A549 (cell line): ENCODE measurements around the gene ZNF362. TPM values are rescaled to one million over a fixed set of nuclear protein-coding genes. Genes with fewer than 3 reads are reported as not detected.

Experiments
- ATAC-seq, 2 experiments: fragments of 200-7000 bp in 1 of 2; fragments of >200 bp in 1 of 2; cut with Nextera tagmentation in 1 of 2; cut with Tn5 transposase in 1 of 2; 3 replicates each; pipeline versions ENCODE4 v1.8.0 to v1.9.1; 2018 to 2020; ENCODE audit warnings: mild to moderate bottlenecking in 1 of 2, moderate library complexity in 1 of 2
- CTCF ChIA-PET: fragments of 300-600 bp; sonication (Branson Sonifier 250); formaldehyde crosslinking; extraction: SDS; loops from one replicate; lab custom pipeline; 2021; ENCODE audit warnings: antibody characterized with exemption, inconsistent platforms; lab: Yijun Ruan, JAX
- POLR2A ChIA-PET: fragments of 350-600 bp; formaldehyde crosslinking; extraction: SDS; loops from one replicate; lab custom pipeline; 2021; ENCODE audit warnings: antibody characterized with exemption, inconsistent platforms; lab: Yijun Ruan, JAX
- DNase-seq, 2 experiments: peaks; one replicate each; pipeline versions ENCODE4 v3.0.0 to v3.0.0-alpha.2; 2011 to 2016; ENCODE audit warnings: low read depth in 1 of 2, low spot score in 1 of 2
- FAIRE-seq: peaks from 2 replicates; lab custom pipeline; 2011; peaks lifted over from hg19 to GRCh38; lab: Jason Lieb, UNC
- H3K27ac ChIP-seq, 2 experiments: fragments of >200 bp; sonication (Bioruptor Twin); formaldehyde crosslinking; 3 replicates each; pipeline ENCODE4 v1.5.1; 2016 to 2017
- H3K4me1 ChIP-seq: fragments of >200 bp; sonication (Bioruptor Twin); formaldehyde crosslinking; 3 replicates; pipeline ENCODE4 v1.6.1; 2016
- H3K4me2 ChIP-seq: fragments of >200 bp; sonication (Bioruptor Twin); formaldehyde crosslinking; 3 replicates; pipeline ENCODE4 v1.6.1; 2016
- H3K4me3 ChIP-seq: fragments of >200 bp; sonication (Bioruptor Twin); formaldehyde crosslinking; 3 replicates; pipeline ENCODE4 v1.5.1; 2016
- H3K9me3 ChIP-seq: fragments of >200 bp; sonication (Bioruptor Twin); formaldehyde crosslinking; 3 replicates; pipeline ENCODE4 v1.6.1; 2016
- EHF ChIP-seq: fragments of 250-450 bp; sonication (Bioruptor Pico); IDR thresholded peaks from 2 replicates; pipeline ENCODE4 v1.5.0; 2020; ENCODE audit warnings: mild to moderate bottlenecking
- EHMT2 ChIP-seq: fragments of 200-600 bp; sonication (generic); IDR thresholded peaks from 2 replicates; pipeline ENCODE4 v1.6.1; 2016; ENCODE audit warnings: antibody characterized with exemption, low read depth, mild to moderate bottlenecking, moderate library complexity
- EP300 ChIP-seq, 2 experiments: fragments of >200 bp; sonication (Bioruptor Twin); formaldehyde crosslinking; IDR thresholded peaks; 2 replicates in 1 of 2; 3 replicates in 1 of 2; pipeline ENCODE4 v1.6.1; 2016 to 2017
- FOSL2 ChIP-seq, 2 experiments: fragments of 450-650 bp in 1 of 2; fragments of >200 bp in 1 of 2; sonication (Bioruptor Twin) in 1 of 2; formaldehyde crosslinking; IDR thresholded peaks; 2 replicates each; pipeline versions ENCODE4 v1.5.0 to v1.6.1; 2016 to 2020; ENCODE audit warnings: mild to moderate bottlenecking in 1 of 2, moderate library complexity in 1 of 2
- FOXS1 ChIP-seq: fragments of 250-450 bp; sonication (Bioruptor Pico); IDR thresholded peaks from 2 replicates; pipeline ENCODE4 v1.5.0; 2020; ENCODE audit warnings: mild to moderate bottlenecking, moderate library complexity
- HOXA7 ChIP-seq: fragments of 250-450 bp; sonication (Bioruptor Pico); IDR thresholded peaks from 2 replicates; pipeline ENCODE4 v1.5.0; 2020; ENCODE audit warnings: mild to moderate bottlenecking, moderate library complexity
- HOXB5 ChIP-seq: fragments of 250-450 bp; sonication (Bioruptor Pico); IDR thresholded peaks from 2 replicates; pipeline ENCODE4 v1.5.0; 2020; ENCODE audit warnings: mild to moderate bottlenecking, moderate library complexity
- JUN ChIP-seq, 2 experiments: fragments of >200 bp; sonication (Bioruptor Twin); formaldehyde crosslinking; IDR thresholded peaks; 2 replicates in 1 of 2; 3 replicates in 1 of 2; pipeline ENCODE4 v1.6.1; 2016 to 2017
- JUNB ChIP-seq: fragments of >200 bp; sonication (Bioruptor Twin); formaldehyde crosslinking; IDR thresholded peaks from 2 replicates; pipeline ENCODE4 v1.6.1; 2016
- KDM5A ChIP-seq: fragments of 200-600 bp; sonication (generic); IDR thresholded peaks from 2 replicates; pipeline ENCODE4 v1.6.1; 2016; ENCODE audit warnings: antibody characterized with exemption, mild to moderate bottlenecking
- MAFK ChIP-seq: fragments of 450-650 bp; IDR thresholded peaks from 2 replicates; pipeline ENCODE4 v1.6.1; 2014; ENCODE audit not compliant: partially characterized antibody
- NR3C1 ChIP-seq: fragments of >200 bp; sonication (Bioruptor Twin); formaldehyde crosslinking; IDR thresholded peaks from 3 replicates; pipeline ENCODE4 v1.6.1; 2017
- PHF8 ChIP-seq: fragments of 200-600 bp; sonication (generic); IDR thresholded peaks from 2 replicates; pipeline ENCODE4 v1.6.1; 2016; ENCODE audit warnings: low read depth, mild to moderate bottlenecking, antibody characterized with exemption, moderate library complexity, borderline replicate concordance
- POLR2A ChIP-seq: IDR thresholded peaks from 2 replicates; pipeline ENCODE4 v1.6.1; 2012; ENCODE audit warnings: mild to moderate bottlenecking, low read length
- POLR2AphosphoS2 ChIP-seq: conservative IDR thresholded peaks from 2 replicates; pipeline ENCODE4 v1.6.1; 2012; ENCODE audit warnings: low read length, improper control_type of control experiment, inconsistent platforms
- RCOR1 ChIP-seq: fragments of 150-350 bp; IDR thresholded peaks from 2 replicates; pipeline ENCODE4 v1.6.1; 2014; ENCODE audit warnings: antibody characterized with exemption, low read length, low read depth
- RFX5 ChIP-seq: fragments of 450-650 bp; IDR thresholded peaks from 2 replicates; pipeline ENCODE4 v1.7.1; 2014; ENCODE audit warnings: antibody characterized with exemption, mild to moderate bottlenecking, moderate library complexity
- RNF2 ChIP-seq: fragments of 200-600 bp; sonication (generic); IDR thresholded peaks from 2 replicates; pipeline ENCODE4 v1.6.1; 2016; ENCODE audit warnings: low read depth, mild to moderate bottlenecking, antibody characterized with exemption, moderate library complexity, borderline replicate concordance
- SMC3 ChIP-seq: fragments of >200 bp; sonication (Bioruptor Twin); formaldehyde crosslinking; IDR thresholded peaks from 3 replicates; pipeline ENCODE4 v1.6.1; 2018; ENCODE audit warnings: inconsistent platforms
- SREBF2 ChIP-seq: fragments of 450-650 bp; IDR thresholded peaks from 2 replicates; pipeline ENCODE4 v1.6.1; 2014; ENCODE audit warnings: mild to moderate bottlenecking, moderate library complexity
- ZNF302 ChIP-seq: fragments of 250-450 bp; sonication (Bioruptor Pico); IDR thresholded peaks from 2 replicates; pipeline ENCODE4 v1.9.0; 2021; ENCODE audit warnings: inconsistent platforms, mild to moderate bottlenecking, moderate library complexity
- ZSCAN20 ChIP-seq: fragments of 250-450 bp; sonication (Bioruptor Pico); IDR thresholded peaks from 2 replicates; pipeline ENCODE4 v1.8.0; 2022; ENCODE audit warnings: mild to moderate bottlenecking, moderate library complexity
- WGBS: methylation state at CpG from one replicate; pipeline ENCODE4 v1.1.6; 2017; ENCODE audit errors: missing lambda C conversion rate; 5-methylcytosine and 5-hydroxymethylcytosine counted together
- polyA plus RNA-seq, 4 experiments: library from polyadenylated mRNA; depleted of rRNA in 3 of 4; stranded (reverse); fragments of >200 nt; fragmentation: RNase III in 1 of 4; extraction: RNeasy Plus Mini Kit Qiagen cat#74134 plus additional on column Dnase treatment in 1 of 4; gene quantifications; 2 replicates in 3 of 4; 3 replicates in 1 of 4; pipeline ENCODE4 v1.2.3, GENCODE V29; 2011 to 2017
- TF ChIP-seq, protein P1 (sequence below): fragments of 250-450 bp; sonication (Bioruptor Pico); IDR thresholded peaks from 2 replicates; pipeline ENCODE4 v1.5.0; 2021; ENCODE audit warnings: mild to moderate bottlenecking, moderate library complexity, borderline replicate concordance
- TF ChIP-seq, protein P2 (sequence below): fragments of 450-650 bp; IDR thresholded peaks from 2 replicates; pipeline ENCODE4 v1.6.1; 2014; ENCODE audit warnings: antibody characterized with exemption
- TF ChIP-seq, protein P3 (sequence below): fragments of 250-450 bp; sonication (Bioruptor Pico); IDR thresholded peaks from 2 replicates; pipeline ENCODE4 v1.5.0; 2020; ENCODE audit warnings: low read depth, mild to moderate bottlenecking, moderate library complexity

The ZNF362 gene
- polyA plus RNA-seq, 2 of the 4 experiments (the other 2 are of a cell fraction), result 4.8 to 7.9 TPM

DNA sequence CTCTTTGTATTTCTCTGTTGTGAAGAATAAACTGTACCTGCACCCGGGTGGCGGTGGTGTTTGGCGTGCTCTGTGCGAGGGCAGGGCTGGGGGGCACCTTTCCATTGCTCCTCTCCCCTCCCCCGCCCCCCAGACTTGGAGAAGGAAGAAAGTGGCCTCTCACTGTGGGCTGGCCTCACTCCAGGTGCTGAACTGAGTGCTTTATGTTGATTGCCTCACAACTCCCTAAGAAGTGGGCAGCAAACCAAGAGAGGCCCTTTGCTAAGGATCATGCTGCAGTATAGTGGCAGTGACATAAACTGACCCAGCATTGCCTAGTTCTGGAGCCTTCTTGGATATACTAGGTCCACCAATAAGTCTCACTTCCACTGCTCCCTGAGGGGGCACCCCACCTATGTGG, 44.4 kb downstream of the ZNF362 start:
- WGBS, result 89% methylated on average over 4 of the region's 5 CpGs
- Histone ChIP-seq H3K27ac (no peak overlapping the region), H3K9me3 (no peaks in the 10 kb centered on the region; the same call in 2 of the 3 replicates), H3K4me3 (no peak overlapping the region), H3K4me2 (no peak overlapping the region), H3K4me1 (no peaks in the 10 kb centered on the region)
- DNase-seq, result no peak
- ChIA-PET POLR2A (no interaction called here), CTCF (no interaction called here)
- TF ChIP-seq ZNF302 (CRISPR knock-in tag), result no peak
- TF ChIP-seq FOXS1, result no peak
- no peak for TF ChIP-seq NR3C1
- no peak for TF ChIP-seq SREBF2
- no peak for TF ChIP-seq KDM5A
- TF ChIP-seq SMC3, result no peak
- TF ChIP-seq JUNB, result no peak
- TF ChIP-seq PHF8, result no peak
- TF ChIP-seq JUN (IDR thresholded peaks at IDR 0.05), result no peak
- TF ChIP-seq POLR2AphosphoS2, result no peak
- no peak for FAIRE-seq
- no peak for ATAC-seq

DNA sequence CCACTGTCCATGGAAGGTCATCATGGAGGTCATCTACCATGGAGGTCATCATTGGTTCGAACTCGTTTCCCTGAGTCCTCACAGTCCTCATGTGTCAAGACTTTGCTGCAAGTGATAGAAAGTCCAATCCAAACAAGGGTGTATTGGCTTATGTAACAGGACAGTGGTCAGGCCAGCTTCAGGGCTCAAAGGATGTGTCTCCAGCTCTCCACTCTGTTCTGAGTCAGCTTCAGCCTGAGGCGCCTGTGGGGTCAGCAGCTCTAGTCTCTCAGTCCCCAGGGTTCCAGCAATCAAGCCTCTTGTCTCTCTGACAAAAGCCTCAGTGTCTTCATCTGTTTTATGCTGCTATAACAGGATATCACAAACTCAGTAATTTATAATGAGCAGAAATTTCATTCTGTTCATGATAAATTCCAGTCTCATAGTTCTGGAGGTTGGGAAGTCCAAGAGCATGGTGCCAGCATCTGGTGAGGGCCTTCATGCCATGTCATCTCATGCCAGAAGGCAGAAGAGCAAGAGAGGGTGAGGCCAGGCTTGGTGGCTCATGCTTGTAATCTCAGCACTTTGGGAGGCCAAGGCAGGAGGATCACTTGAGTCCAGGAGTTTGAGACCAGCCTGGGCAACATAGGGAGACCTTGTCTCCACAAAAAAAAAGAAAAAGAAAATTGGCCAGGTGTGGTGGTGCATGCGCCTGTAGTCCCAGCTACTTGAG, 45.1 kb downstream of the ZNF362 start:
- Histone ChIP-seq H3K4me1 (no peaks in the 10 kb centered on the region), H3K4me3 (no peak overlapping the region), H3K27ac (no peak overlapping the region)
- WGBS, result 100% methylated on average over 4 of the region's 4 CpGs
- POLR2A ChIA-PET, result no interaction called here
- ATAC-seq (no peak), FAIRE-seq (no peak)
- TF ChIP-seq POLR2A, result no peak
- TF ChIP-seq, protein P1, sequence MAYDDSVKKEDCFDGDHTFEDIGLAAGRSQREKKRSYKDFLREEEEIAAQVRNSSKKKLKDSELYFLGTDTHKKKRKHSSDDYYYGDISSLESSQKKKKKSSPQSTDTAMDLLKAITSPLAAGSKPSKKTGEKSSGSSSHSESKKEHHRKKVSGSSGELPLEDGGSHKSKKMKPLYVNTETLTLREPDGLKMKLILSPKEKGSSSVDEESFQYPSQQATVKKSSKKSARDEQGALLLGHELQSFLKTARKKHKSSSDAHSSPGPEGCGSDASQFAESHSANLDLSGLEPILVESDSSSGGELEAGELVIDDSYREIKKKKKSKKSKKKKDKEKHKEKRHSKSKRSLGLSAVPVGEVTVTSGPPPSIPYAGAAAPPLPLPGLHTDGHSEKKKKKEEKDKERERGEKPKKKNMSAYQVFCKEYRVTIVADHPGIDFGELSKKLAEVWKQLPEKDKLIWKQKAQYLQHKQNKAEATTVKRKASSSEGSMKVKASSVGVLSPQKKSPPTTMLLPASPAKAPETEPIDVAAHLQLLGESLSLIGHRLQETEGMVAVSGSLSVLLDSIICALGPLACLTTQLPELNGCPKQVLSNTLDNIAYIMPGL (CRISPR knock-in tag), result no peak
- TF ChIP-seq NR3C1, result no peak
- no peak for TF ChIP-seq HOXA7 (CRISPR knock-in tag)
- no peak for TF ChIP-seq SREBF2
- TF ChIP-seq EP300 (IDR thresholded peaks at IDR 0.05), result no peak
- TF ChIP-seq RFX5, result no peak
- no peak for TF ChIP-seq SMC3
- no peak for TF ChIP-seq KDM5A
- TF ChIP-seq EHMT2, result no peak
- no peak for TF ChIP-seq ZNF302 (CRISPR knock-in tag)
- TF ChIP-seq ZSCAN20 (CRISPR knock-in tag), result no peak
- no peak for TF ChIP-seq HOXB5 (CRISPR knock-in tag)
- TF ChIP-seq RNF2, result no peak
- no peak for TF ChIP-seq FOSL2 (IDR thresholded peaks at IDR 0.05)
- TF ChIP-seq FOSL2 (CRISPR knock-in tag; IDR thresholded peaks at IDR 0.05), result no peak
- TF ChIP-seq RCOR1, result no peak
- TF ChIP-seq, protein P2, sequence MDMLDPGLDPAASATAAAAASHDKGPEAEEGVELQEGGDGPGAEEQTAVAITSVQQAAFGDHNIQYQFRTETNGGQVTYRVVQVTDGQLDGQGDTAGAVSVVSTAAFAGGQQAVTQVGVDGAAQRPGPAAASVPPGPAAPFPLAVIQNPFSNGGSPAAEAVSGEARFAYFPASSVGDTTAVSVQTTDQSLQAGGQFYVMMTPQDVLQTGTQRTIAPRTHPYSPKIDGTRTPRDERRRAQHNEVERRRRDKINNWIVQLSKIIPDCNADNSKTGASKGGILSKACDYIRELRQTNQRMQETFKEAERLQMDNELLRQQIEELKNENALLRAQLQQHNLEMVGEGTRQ, result no peak
- TF ChIP-seq MAFK, result no peak
- TF ChIP-seq, protein P3, sequence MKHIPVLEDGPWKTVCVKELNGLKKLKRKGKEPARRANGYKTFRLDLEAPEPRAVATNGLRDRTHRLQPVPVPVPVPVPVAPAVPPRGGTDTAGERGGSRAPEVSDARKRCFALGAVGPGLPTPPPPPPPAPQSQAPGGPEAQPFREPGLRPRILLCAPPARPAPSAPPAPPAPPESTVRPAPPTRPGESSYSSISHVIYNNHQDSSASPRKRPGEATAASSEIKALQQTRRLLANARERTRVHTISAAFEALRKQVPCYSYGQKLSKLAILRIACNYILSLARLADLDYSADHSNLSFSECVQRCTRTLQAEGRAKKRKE, result no peak
- no peak for TF ChIP-seq EHF (CRISPR knock-in tag)
- TF ChIP-seq, all 56 proteins: peak for 0
- CTCF ChIA-PET, result no interaction called here
- no peaks in the 10 kb centered on the region; the same call in 2 of the 3 replicates for H3K9me3 ChIP-seq
- H3K4me2 ChIP-seq, result no peak overlapping the region
- DNase-seq, result no peak
